NT2/D1 (cell line): ENCODE data around the gene MICAL2.

Experiments used
- SUZ12 ChIP-seq: IDR thresholded peaks from 2 replicates; pipeline ENCODE4 v1.6.1; 2011; ENCODE audit not compliant: insufficient read length, insufficient read depth; ENCODE audit errors: extremely low read depth
- YY1 ChIP-seq: IDR thresholded peaks from 2 replicates; pipeline ENCODE4 v1.6.1; 2011; ENCODE audit not compliant: insufficient read length, insufficient read depth

DNA sequence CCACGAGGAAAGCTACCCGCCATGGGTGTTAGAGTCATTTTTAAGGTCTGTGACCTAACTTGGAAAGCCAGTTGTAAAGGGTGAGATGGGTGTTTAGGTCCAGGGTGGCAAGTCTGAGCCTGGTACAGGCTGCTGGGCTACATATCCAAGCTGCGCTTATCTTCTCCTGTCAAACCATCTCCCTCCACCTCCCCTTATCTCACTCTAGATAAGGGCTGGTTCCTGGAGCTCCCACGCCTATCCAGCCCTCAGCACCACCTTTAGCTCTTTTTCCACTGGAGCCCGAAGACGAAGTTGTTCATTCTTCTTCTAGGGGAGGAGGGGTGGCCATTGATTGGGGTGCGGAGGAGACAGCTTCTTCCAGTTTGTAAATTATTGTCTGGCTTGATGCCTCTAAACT lies 48.5 kb downstream of the MICAL2 start:
- no peak for TF ChIP-seq SUZ12
- no peak for TF ChIP-seq YY1
